HG03064 (cell line): ENCODE results near the gene BAZ1A.

Source experiments
- ATAC-seq: cut with Tn5 transposase; IDR thresholded peaks from one replicate; pipeline ENCODE4 v1.9.1; 2021; ENCODE audit warnings: low read depth; ENCODE audit not compliant: unreplicated experiment

Gene BAZ1A

GRCh38 chr14:34732802-34733201, 142.4 kb downstream of the BAZ1A start:
- no peak for ATAC-seq

GRCh38 chr14:34723867-34724266, 151.3 kb downstream of the BAZ1A start:
- ATAC-seq, result no peak

GRCh38 chr14:34722723-34723545, 152.2 kb downstream of the BAZ1A start:
- no peak for ATAC-seq

GRCh38 chr14:34721129-34721528, 154.0 kb downstream of the BAZ1A start:
- no peak for ATAC-seq

- ATAC-seq, result no peak
Observed at GRCh38 chr14:34718750-34719304, 156.3 kb downstream of the BAZ1A start.

- no peak for ATAC-seq
Observed at GRCh38 chr14:34715127-34715863, 159.9 kb downstream of the BAZ1A start.

GRCh38 chr14:34714320-34715126, 160.6 kb downstream of the BAZ1A start, which contains the start of gene CFL2:
CFL2 (minus strand) TSS chr14:34714593; CDS start chr14:34714540, 53 bp downstream.
- ATAC-seq, result peak; percentile 80

- ATAC-seq, result no peak
Observed at GRCh38 chr14:34713681-34714319, 161.4 kb downstream of the BAZ1A start.

GRCh38 chr14:34713122-34713680, 162.0 kb downstream of the BAZ1A start:
- ATAC-seq, result no peak

GRCh38 chr14:34711796-34712712, 163.1 kb downstream of the BAZ1A start:
- ATAC-seq, result no peak

- no peak for ATAC-seq
Observed at GRCh38 chr14:34711169-34711568, 164.0 kb downstream of the BAZ1A start.

- ATAC-seq, result no peak
Observed at GRCh38 chr14:34710744-34711143, 164.4 kb downstream of the BAZ1A start.

- ATAC-seq, result no peak
Observed at GRCh38 chr14:34710006-34710405, 165.2 kb downstream of the BAZ1A start.

GRCh38 chr14:34707722-34708121, 167.4 kb downstream of the BAZ1A start:
- no peak for ATAC-seq
